Stimulated activated CD4-positive, alpha-beta T cell treated with anti-CD3 and anti-CD28 coated beads, Interleukin-4, amount 100 ng/mL, for 24 hours (primary cell): ENCODE results near the gene SLC25A30.
A peak's percentile ranks its signal among the peaks of the same experiment; 100 is the strongest.
"Not testable (repeated sequence)": the region's sequence is repeated elsewhere in the genome, so short reads cannot be mapped to it uniquely, and the experiment has no call there.

Experiments used
- DNase-seq: peaks from one replicate; pipeline ENCODE4 v3.0.0-alpha.2; 2020

SLC25A30 gene

GRCh38 chr13:45426056-45426841 lies 8.1 kb upstream of the SLC25A30 start:
- DNase-seq = not testable (repeated sequence)

- no peak for DNase-seq
Observed at GRCh38 chr13:45422731-45423292, 4.6 kb upstream of the SLC25A30 start.

GRCh38 chr13:45419945-45420344 lies 1.8 kb upstream of the SLC25A30 start:
- DNase-seq = no peak

- not testable (repeated sequence) for DNase-seq
Observed at GRCh38 chr13:45419389-45419788, 1.2 kb upstream of the SLC25A30 start.

GRCh38 chr13:45416516-45417128 lies 1.6 kb downstream of the SLC25A30 start:
- no peak for DNase-seq

GRCh38 chr13:45415112-45415511 lies 3.1 kb downstream of the SLC25A30 start:
- no peak for DNase-seq

DNA sequence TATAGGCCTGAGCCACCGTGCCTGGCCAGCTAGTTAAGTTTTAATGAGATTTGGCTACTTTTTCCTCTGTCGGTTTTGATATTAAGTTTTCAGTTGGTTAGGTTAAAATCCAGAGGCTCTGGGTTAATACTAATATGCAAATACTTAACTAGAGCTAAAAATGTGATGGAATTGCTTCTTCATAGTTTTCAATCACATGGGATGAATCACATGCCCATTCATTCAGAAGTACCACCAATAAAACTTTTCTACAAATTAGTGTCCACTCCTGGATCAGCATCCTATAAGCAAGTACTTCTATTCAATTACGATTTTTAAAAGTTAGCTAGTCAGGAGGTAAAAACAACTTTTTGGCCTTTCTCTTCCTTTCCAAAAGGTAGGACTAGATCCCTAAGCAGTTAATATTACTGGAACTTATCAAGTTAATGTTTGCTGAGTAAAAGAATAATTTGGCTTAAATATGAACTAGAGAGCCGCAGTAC lies 4.3 kb downstream of the SLC25A30 start:
- no peak for DNase-seq

DNA sequence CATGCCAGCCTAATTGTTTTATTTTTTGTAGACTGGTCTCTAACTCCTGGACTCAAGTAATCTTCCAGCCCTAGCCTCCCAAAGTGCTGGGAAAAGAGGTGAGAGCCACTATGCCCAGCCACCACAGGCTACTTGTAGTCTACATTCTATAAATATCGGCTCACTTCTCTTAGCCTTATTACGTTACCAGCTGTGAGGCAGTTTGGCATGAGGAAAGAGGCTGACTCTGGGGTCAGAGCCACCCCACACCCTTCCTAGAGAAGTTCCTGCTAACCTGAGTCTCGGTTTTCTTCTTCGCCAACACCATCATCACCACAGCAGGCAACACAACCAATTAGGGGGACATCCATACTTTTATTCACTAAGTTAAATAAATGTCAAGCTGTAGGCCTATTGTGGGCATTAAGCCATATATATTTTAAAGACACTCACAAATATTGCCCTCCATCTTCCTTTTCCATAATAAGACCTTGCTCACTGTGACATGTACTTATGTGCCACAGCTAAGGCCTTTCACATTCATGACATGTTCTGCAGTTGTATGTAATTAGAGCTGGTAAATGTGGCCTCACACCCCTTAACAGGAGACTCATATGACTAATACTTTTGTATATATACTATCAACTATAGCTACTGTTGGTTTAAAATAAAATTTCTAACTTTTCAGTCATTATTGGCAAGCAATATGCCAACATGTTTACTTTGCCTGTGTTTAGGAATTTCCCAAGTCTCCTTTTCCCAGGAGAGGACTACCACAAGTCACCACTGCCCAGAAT lies 5.7 kb downstream of the SLC25A30 start:
- DNase-seq = no peak

DNA sequence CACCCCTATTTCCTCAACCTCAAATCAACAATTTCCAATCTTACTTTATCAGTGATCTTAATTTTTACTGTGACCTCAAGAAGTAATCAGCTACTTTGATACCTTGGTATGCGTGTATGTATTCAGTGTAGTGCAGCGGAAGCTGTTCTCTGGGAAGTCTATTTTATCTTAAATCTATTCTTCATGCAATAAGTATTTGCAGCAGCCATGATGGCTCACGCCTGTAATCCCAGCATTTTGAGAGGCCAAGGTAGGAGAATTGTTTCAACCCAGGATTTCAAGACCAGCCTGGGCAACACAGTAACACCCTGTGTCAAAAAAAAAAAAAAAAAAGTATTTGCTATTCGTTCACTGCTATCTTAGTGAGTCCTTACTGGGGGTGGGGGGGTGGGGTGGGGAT lies 6.5 kb downstream of the SLC25A30 start:
- no peak for DNase-seq

DNA sequence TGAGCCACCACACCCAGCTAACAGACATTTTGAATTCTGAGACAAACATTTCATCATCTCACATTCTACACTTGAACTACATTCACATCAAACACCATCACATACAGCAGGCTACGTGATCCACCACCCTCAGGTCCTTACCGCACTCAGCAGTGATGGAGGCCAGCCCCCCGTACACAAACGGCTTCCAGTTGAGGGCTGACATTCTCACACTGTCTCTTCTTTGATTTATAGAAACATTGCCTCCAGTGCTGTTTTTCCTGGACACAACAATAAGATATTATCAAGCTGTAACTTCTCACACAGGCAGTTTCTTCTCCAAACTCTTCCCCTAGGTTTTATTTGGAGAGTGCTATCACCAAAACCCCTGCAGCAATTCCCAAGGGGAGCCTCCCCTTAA lies 7.0 kb downstream of the SLC25A30 start:
- DNase-seq = no peak

GRCh38 chr13:45410466-45410865 lies 7.7 kb downstream of the SLC25A30 start:
- no peak for DNase-seq

DNA sequence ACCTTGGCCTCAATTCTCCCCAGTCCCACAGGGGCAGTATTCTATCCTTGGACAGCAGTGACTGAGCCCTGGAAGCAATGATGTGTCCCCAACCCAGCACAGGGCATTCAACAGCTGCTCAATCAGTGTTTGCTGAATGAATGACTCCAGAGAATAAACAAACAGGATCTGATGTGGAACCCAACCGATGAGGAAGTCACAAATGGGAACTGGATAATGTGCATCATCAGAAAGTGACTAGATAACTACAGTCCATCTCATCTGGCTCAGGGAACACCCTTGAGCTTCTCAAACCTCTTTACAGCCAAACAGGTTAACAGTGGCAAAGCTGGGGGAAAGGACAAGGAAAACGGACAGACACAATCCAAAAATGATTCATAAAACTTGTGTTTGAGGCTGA lies 8.2 kb downstream of the SLC25A30 start:
- no peak for DNase-seq

GRCh38 chr13:45406421-45406820 lies 11.8 kb downstream of the SLC25A30 start:
- no peak for DNase-seq

DNA sequence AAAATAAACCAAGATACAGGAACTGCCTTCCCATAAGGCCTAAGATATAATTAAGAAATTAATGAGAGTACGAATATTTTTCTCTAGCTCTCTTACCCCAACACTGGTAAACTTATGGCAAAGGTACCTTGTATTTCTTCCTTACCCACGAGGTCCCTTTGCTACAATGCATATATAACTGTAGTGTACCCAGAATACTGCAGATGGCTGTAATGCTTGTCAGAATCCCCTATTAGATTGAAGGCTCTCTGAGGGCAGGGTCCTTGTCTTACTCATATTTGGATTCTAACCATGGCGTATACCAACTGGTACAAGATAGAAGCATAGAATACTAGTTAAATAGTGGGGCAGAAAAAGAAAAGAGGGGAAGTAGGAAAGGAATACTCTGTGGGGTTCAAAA lies 15.1 kb downstream of the SLC25A30 start:
- no peak for DNase-seq

DNA sequence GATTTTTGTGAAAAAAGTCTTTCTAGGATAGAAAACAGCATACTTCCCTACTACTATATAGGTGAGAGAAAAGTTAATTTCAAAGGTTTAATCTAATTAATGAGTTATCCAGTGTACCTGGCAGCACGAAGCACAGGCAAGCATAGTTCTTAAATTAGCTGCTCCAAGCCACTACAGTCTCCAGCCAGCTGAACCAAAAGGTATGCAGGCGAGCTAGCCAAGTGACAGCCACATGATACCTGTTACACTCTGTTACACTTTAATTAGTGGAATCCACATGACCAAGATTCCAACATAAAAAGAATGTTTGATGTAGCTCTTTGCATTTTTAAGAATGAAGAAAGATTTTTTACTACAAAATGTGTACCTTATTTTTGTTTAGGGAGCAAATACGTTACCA lies 15.5 kb downstream of the SLC25A30 start:
- no peak for DNase-seq

DNA sequence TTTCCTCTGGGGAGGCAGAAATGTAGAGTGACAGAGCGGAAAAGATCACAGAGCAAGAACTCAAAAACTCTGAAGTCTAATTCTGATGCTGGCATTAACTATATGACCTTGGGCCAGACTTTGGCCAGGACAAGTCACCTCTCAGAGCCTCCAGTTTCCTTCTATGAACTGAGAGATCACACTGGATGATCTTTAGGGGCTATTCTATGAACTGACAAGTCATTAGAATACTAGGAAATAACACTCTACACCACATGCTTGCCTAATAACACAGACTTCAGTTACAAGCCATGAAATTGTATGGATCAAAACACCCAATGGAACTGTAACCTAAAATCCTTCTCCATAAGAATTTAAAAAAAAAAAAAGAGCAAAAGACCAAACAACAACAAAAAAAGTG lies 16.9 kb downstream of the SLC25A30 start:
- no peak for DNase-seq

DNA sequence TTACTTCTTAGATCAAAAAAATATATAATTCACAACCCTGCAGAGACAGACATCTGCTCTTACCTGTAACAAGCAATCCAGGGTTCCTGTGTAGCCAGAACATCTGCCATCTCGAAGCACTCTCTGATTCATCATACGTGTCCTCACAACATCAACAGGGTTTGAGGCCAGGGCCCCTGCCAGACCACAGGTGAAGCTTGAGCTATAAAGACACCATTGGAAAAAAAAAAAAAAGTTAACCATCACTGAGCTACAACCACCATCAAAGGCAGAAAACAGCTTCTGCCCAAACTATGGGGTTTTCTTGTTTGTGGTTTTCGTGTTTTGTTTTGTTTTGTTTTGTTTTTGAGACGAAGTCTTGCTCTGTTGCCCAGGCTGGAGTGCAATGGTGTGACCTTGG lies 19.3 kb downstream of the SLC25A30 start:
- DNase-seq = peak; percentile 27

DNA sequence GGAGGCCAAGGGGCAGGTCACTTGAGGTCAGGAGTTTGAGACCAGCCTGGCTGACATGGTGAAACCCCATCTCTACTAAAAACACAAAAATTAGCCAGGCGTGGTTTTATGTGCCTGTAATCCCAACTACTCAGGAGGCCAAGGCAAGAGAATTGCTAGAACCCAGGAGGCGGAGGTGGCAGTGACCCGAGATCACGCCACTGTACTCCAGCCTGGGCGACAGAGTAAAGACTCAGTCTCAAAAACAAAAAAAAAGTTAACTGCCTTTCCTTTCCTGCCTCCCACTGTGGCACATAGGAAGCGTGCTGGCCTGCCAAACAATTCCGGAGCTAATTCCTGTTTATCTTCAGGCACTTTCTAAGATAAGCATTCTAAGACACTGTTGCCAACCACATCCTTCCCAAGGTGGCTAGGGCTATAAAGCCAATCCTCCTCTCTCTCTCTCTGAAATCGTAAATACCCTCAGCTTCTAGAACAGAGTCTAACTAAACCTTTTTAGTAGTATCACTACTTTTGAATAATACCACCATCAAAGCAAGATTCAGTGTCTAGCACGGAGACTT lies 21.6 kb downstream of the SLC25A30 start:
- no peak for DNase-seq

GRCh38 chr13:45393941-45394570 lies 24.1 kb downstream of the SLC25A30 start:
- DNase-seq = peak; percentile 20

GRCh38 chr13:45392811-45393210 lies 25.4 kb downstream of the SLC25A30 start:
- DNase-seq = no peak

DNA sequence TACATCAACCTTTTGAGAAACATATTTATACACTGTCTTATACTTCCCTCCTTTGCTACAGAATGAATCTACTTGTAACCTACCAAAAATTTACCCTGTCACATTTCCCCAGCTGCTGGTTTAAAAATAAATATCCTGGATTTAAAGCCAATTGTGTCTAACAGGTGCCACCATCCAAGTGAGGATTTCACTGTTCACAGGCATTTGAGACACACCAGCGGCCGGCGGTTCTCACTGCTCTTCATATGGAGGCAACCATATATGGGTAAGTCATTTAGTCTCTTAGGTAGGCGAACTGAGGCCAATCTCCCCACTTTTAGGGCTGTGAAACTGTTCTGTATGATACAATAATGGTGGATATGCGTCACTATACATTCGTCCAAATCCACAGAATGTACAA lies 26.2 kb downstream of the SLC25A30 start:
- no peak for DNase-seq

DNA sequence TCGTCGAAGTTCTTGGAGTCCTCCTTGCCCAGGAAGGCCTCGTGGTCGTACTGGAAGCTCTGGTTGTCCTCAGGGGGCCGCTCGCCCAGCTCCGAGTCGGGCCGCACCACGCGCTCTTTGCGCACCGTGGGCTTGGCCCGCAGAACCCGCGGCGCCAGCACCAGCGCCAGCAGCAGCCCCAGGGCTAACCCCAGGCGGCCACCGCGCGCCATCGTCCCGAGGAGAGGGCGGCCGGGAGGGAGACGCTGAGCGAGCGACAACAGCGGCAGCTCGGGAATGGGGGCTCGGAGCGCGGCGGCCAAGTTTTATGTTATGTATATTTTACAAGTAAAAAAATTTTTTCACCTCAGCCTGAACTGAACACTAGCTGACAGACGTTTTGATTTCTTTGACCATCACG lies 27.0 kb downstream of the SLC25A30 start:
- DNase-seq = not testable (repeated sequence)

DNA sequence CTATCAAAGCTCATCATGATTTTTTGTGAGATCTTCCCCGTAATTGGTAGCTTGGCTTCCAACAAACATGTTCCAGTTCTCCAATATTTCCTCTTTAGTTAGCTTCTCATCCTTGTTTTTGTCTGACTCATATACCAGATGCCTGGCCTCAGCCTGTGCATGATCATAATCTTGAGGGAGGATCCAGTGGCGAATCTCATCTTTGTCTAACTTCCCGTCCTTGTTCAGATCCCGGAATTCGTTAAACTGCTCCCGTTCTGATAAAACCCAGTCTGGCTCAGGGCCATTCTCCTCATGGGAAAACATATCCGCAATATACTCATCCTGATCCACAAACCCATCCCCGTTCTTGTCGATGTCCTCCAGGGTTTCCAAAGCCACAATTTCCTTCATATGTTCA lies 27.8 kb downstream of the SLC25A30 start:
- DNase-seq = not testable (repeated sequence)
